Stimulated activated CD4-positive, alpha-beta T cell treated with anti-CD3 and anti-CD28 coated beads, Interleukin-15, amount 100 ng/mL, for 24 hours (primary cell): ENCODE data around the gene WDR89.
"Not testable (repeated sequence)": the region's sequence is repeated elsewhere in the genome, so short reads cannot be mapped to it uniquely, and the experiment has no call there.

ENCODE experiments used
- DNase-seq: peaks from one replicate; pipeline ENCODE4 v3.0.0-alpha.2; 2020

WDR89 gene

GRCh38 chr14:63641473-63642228 lies at the start of gene WDR89:
Gene WDR89, minus strand, starts transcription at chr14:63641871. Its CDS starts 41,929 bp downstream, at chr14:63599942.
- peak; percentile 96 for DNase-seq

- no peak for DNase-seq
Measured at GRCh38 chr14:63689132-63689531, 47.5 kb upstream of the WDR89 start.

- no peak for DNase-seq
Measured at GRCh38 chr14:63686926-63687325, 45.3 kb upstream of the WDR89 start.

GRCh38 chr14:63685401-63685800 lies 43.7 kb upstream of the WDR89 start:
- DNase-seq, result no peak

- no peak for DNase-seq
Measured at GRCh38 chr14:63682727-63683593, 41.3 kb upstream of the WDR89 start.

GRCh38 chr14:63678536-63678935 lies 36.9 kb upstream of the WDR89 start:
- no peak for DNase-seq

GRCh38 chr14:63677891-63678379 lies 36.3 kb upstream of the WDR89 start:
- DNase-seq, result no peak

- no peak for DNase-seq
Measured at GRCh38 chr14:63676615-63677014, 34.9 kb upstream of the WDR89 start.

DNA sequence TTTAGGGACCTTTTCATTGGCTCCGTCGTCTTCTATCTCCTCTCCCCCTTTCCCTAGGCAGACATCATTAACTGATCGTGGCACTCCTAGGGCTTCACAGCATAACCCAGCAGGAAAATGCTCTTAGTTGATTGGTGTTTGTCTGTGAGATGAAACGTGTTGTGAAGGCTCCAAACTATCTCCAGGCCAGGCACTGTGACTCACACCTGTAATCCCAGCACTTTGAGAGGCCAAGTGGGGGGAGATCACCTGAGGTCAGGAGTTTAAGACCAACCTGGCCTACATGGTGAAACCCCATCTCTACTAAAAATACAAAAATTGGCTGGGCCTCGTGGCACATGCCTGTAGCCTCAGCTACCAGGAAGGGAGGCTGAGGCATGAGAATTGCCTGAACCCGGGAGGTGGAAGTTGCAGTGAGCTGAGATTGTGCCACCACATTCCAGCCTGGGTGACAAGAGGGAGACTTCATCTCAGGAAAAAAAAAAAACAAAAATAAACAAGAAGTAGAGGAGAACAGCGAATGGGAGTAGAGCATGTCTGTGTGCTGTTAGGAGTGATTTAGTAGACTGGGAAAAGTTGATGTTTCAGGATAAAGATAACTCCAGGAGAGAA lies 32.3 kb upstream of the WDR89 start:
- no peak for DNase-seq

DNA sequence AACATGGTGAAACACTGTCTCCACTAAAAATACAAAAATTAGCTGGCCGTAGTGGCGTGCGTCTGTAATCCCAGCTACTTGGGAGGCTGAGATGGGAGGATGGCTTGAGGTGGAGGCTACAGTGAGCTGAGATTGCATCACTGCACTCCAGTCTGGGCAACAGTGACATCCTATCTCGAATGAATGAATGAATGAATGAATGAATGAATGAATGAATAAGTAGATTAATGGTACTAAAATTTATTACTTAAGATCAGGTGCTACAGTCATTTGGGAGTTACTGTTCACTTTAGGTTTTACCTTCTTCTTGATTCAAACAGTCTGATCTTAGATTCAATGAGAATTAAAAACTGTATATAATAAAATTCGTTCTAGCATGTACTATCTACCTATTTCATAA lies 31.6 kb upstream of the WDR89 start:
- DNase-seq, result no peak

DNA sequence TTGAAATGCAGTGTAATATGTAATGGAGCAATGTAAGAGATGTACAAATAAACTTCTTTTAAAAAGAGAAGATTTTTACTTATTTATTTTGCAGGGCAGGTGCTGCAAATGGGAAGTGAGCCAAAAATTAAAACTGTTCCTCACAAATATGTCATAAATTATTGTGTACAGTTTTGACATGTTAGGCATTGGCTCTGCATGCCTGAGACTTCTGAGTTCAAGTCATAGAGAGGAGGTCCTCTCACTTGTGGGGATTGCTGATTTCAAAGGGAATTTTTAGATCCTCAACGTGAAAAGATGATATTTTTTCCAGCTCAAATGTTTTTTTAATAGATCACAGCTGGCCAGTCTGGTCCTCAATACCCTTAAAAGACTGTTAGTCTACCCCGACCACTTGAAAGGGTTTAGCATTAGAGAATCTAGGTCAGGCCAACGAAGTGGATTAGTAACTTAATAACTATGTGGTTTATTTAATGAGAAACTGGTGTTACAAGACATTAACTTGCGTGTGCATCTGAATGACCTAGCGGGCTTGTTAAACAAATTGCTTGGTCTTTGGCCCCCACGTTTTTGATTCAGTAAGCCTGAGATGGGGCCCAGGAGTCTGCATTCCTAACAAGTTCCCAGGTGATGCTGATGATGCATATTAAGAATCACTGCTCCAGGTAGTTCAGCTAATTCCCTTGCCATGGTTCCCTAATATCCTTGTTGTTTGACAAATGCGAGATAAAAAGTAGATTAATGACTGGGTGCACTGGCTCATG lies 30.9 kb upstream of the WDR89 start:
- no peak for DNase-seq

DNA sequence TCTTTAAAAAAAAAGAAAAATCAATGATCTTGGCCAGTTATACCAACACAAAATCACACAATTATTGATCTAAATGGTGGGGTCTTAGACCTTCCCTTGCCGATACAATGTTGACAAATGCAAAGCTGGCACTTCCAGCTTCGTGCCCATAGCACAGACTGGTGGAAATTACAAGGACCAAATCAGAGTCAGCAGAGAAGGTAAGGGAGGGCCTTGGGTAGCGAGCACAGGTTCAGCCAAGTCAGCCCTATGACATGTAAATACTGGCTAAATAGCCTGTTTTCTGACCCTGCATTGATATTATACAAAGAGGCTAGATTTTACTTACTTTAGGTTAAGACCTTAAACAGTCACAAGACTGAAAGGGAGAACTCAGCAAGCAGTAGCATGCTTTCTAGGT lies 30.3 kb upstream of the WDR89 start:
- no peak for DNase-seq

GRCh38 chr14:63670692-63671091 lies 29.0 kb upstream of the WDR89 start:
- no peak for DNase-seq

GRCh38 chr14:63666335-63666734 lies 24.7 kb upstream of the WDR89 start:
- no peak for DNase-seq

GRCh38 chr14:63663428-63664341 lies 22.0 kb upstream of the WDR89 start:
- DNase-seq, result no peak

- DNase-seq, result no peak
Measured at GRCh38 chr14:63662776-63663175, 21.1 kb upstream of the WDR89 start.

DNA sequence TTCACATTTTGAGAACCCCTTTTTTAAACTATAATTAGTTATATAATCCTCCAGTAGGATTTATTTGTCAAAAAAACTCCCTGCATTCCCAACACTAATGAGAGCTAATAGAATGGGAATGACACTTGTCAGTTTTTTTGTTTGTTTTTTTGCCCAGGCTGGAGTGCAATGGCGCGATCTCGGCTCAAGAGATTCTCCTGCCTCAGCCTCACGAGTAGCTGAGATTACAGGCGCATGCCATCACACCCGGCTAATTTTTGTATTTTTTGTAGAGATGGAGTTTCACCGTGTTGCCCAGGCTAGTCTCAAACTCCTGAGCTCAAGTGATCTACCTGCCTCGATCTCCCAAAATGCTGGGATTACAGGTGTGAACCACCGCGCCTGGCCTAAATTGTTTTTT lies 20.2 kb upstream of the WDR89 start:
- not testable (repeated sequence) for DNase-seq

- DNase-seq, result no peak
Measured at GRCh38 chr14:63659726-63660125, 18.1 kb upstream of the WDR89 start.

- no peak for DNase-seq
Measured at GRCh38 chr14:63656194-63656593, 14.5 kb upstream of the WDR89 start.

DNA sequence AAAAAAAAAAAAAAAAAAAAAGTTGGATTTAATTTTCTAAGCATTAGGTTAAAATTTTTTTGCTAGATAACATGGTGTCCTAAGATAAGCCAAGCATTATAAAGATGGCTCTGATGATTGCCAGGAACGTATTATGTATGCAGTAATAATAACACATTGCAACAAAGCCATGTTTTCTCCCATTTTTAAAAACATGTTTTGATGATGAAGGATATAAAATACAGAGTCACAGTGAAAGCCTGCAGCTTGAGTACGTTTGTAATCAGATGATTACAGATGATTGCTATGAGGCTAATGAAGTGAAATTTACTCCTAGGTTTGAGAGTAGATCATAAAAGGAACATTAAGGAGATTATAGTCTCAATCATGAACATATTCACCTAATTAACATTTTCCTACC lies 13.3 kb upstream of the WDR89 start:
- DNase-seq, result no peak

- DNase-seq, result no peak
Measured at GRCh38 chr14:63654346-63654745, 12.7 kb upstream of the WDR89 start.

GRCh38 chr14:63652406-63652805 lies 10.7 kb upstream of the WDR89 start:
- DNase-seq, result no peak
